Activated B cell treated with CpG ODN at 0.5 μM for 24 hours (primary cell): ENCODE results near the gene ITGB8. TPM values are rescaled to one million over a fixed set of nuclear protein-coding genes. Genes with fewer than 3 reads are reported as not detected.

ENCODE experiments used
- ATAC-seq: fragments of 200-7000 bp; cut with Tn5 transposase; one replicate; pipeline ENCODE4 v1.10.0; 2021; ENCODE audit warnings: low read depth, mild to moderate bottlenecking, moderate library complexity
- CTCF ChIA-PET: fragments of 350-600 bp; sonication (Branson Sonifier 250); formaldehyde crosslinking; loops from one replicate; lab custom pipeline; 2021; ENCODE audit warnings: antibody characterized with exemption; lab: Charles Lee
- POLR2A ChIA-PET: fragments of 350-600 bp; sonication (Branson Sonifier 250); formaldehyde crosslinking; loops from one replicate; lab custom pipeline; 2021; ENCODE audit warnings: antibody characterized with exemption; lab: Charles Lee
- DNase-seq: peaks from one replicate; pipeline ENCODE4 v3.0.0; 2022
- H3K27ac Mint-ChIP-seq: one replicate; pipeline ENCODE4 v1.8.0; 2020; ENCODE audit warnings: mixed read lengths
- H3K27me3 Mint-ChIP-seq: one replicate; pipeline ENCODE4 v1.8.0; 2021; ENCODE audit warnings: mixed read lengths
- H3K36me3 Mint-ChIP-seq: one replicate; pipeline ENCODE4 v1.8.0; 2021; ENCODE audit warnings: low read depth, mixed read lengths
- H3K4me1 Mint-ChIP-seq: one replicate; pipeline ENCODE4 v1.8.0; 2021; ENCODE audit warnings: mixed read lengths
- H3K4me3 Mint-ChIP-seq: one replicate; pipeline ENCODE4 v1.8.0; 2020; ENCODE audit warnings: mild to moderate bottlenecking, mixed read lengths
- H3K9me3 Mint-ChIP-seq: one replicate; pipeline ENCODE4 v1.8.0; 2020; ENCODE audit warnings: mixed read lengths
- intact Hi-C: fragments of 100-400 bp; cut with micrococcal nuclease; formaldehyde crosslinking; loops from one replicate; pipeline ENCODE4 v1.15.1; 2024
- total RNA-seq: library from RNA; stranded (reverse); gene quantifications from 2 replicates; pipeline ENCODE4 v1.2.3, GENCODE V29; 2022
- TF ChIP-seq, protein P1 (sequence below): fragments of 200-600 bp; IDR thresholded peaks from one replicate; pipeline ENCODE4 v1.8.0; 2022; ENCODE audit warnings: antibody characterized with exemption, mild to moderate bottlenecking

Gene ITGB8
- total RNA-seq, 1 donor from 2014 or later: 0.75 TPM

DNA sequence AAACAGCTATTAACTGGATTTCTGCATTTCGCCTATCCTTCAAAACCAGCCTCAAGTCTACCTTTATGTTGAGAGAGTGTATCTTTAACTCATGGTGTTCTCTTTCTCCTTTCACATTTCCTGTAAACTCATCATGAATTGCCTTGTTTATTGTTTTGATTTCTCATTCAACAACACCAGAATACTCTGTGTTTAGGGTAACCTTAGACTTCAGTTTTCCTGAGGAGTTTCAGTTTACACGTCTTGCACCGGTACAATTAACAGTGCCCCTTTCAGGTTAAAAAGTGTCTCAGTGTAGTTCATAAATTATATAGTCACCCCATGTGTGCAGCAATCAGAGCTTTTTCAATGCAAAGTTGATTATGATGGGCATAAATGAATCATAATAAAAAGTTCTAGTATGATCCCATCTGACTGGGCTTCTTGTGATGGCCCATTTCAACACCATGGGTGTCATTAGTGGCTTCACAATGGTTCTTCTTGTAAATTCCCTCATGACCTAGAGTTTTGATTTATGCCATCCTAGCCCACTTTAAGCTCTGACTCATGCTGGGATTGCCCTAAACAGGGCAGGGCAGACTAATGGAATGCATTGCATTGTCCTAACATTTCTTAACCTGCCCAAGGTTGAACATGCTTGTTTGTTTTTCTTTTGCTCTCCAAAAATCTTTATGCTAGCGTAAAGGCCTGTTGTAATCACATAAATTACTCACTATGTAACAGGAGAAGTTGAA lies 22.0 kb downstream of the ITGB8 start:
- POLR2A ChIA-PET: no interaction called here
- DNase-seq: no peak
- H3K27ac Mint-ChIP-seq: no peak overlapping the region
- no peaks in the 10 kb centered on the region for H3K9me3 Mint-ChIP-seq
- no peak for ATAC-seq
- no peaks in the 10 kb centered on the region for H3K4me1 Mint-ChIP-seq
- CTCF ChIA-PET: no interaction called here
- intact Hi-C loops: no loop called here
- no peaks in the 10 kb centered on the region for H3K36me3 Mint-ChIP-seq
- H3K4me3 Mint-ChIP-seq: no peak overlapping the region
- no peaks in the 10 kb centered on the region for H3K27me3 Mint-ChIP-seq
- TF ChIP-seq, protein P1, sequence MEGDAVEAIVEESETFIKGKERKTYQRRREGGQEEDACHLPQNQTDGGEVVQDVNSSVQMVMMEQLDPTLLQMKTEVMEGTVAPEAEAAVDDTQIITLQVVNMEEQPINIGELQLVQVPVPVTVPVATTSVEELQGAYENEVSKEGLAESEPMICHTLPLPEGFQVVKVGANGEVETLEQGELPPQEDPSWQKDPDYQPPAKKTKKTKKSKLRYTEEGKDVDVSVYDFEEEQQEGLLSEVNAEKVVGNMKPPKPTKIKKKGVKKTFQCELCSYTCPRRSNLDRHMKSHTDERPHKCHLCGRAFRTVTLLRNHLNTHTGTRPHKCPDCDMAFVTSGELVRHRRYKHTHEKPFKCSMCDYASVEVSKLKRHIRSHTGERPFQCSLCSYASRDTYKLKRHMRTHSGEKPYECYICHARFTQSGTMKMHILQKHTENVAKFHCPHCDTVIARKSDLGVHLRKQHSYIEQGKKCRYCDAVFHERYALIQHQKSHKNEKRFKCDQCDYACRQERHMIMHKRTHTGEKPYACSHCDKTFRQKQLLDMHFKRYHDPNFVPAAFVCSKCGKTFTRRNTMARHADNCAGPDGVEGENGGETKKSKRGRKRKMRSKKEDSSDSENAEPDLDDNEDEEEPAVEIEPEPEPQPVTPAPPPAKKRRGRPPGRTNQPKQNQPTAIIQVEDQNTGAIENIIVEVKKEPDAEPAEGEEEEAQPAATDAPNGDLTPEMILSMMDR: no peak

DNA sequence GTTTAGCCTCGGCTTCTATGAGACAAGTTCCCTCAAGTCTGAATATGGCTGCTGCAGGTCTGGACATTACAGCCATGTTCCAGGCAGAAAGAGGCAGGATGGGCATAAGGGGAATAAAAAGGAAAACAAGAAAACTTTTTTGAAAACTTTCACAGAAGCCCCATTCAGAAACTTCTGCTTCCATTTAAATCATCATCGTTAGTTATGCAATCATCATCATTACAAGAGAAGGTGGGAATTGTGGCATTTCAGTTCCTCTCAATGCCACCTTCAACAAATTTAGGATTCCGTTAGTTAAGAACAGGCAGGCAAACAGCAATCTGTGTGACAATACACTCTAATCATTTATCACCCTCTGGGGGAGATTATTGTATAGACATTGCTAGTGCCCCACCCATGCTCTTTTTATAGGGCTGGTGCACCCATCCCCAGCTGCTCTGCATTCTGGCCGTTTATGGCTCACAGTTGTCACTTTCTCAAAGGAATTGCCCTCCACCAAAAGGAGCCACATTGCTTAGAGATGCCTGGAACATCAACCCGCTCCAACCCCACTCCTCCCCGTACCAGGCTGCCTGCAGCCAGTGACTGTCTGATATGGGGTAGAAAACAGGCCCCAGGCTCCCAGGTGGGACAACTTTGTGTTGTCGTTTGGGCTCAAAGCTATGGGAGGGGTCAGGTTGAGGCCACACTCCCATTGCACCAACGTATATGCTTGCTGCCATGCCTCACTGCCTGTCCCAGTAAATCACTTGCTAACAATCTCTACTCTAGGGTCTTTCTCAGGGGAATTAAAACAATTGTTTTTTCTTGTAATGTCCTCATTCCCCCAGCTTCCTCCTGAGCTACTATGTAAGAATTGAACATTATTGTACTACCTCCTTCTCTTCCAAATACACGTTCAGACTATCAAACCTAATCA lies 24.2 kb downstream of the ITGB8 start:
- Mint-ChIP-seq H3K4me1 (no peaks in the 10 kb centered on the region), H3K36me3 (no peaks in the 10 kb centered on the region), H3K4me3 (no peak overlapping the region), H3K9me3 (no peaks in the 10 kb centered on the region), H3K27me3 (no peaks in the 10 kb centered on the region), H3K27ac (no peak overlapping the region)
- POLR2A ChIA-PET: no interaction called here
- ATAC-seq: no peak
- intact Hi-C loops: no loop called here
- no peak for DNase-seq
- CTCF ChIA-PET: no interaction called here
- TF ChIP-seq, protein P1: no peak

DNA sequence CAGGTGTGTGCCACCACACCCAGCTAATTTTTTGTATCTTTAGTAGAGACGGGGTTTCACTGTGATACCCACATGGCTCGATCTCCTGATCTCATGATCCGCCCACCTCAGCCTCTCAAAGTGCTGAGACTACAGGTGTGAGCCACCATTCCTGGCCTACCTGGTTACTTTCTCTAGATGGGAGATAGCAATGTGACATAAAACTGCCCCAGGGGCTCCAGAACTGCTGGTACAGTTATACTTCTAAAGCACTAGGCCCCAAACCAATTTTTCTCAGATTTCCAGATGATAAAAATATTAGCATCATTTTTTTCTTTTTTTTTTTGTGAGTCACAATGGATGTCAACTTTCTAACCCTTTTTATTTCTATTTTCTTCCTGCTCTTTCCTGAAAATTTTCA lies 27.4 kb downstream of the ITGB8 start:
- H3K36me3 Mint-ChIP-seq: no peaks in the 10 kb centered on the region
- peaks cover 2% of the 10 kb centered on the region for H3K27me3 Mint-ChIP-seq
- POLR2A ChIA-PET: no interaction called here

DNA sequence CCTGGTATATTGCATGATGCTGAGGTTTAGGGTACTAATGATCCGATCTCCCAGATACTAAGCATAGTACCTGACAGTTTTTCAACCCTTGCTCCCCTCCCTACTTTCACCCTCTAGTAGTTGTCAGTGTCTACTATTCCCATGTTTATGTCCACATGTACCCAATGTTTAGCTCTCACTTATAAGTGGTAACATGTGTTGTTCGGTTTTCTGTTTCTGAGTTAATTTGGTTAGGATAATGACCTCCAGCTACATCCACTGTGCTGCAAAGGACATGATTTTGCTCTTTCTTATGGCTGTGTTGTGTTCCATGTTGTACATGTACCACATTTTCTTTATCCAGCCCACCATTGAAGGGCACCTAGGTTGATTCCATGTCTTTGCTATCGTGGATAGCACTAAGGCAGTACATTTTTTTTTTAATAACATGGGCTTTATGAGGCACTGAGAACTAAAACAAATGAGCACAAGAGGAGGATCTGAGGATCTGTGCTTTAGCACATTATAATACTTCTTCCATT lies 28.1 kb downstream of the ITGB8 start:
- Mint-ChIP-seq H3K4me1 (no peaks in the 10 kb centered on the region), H3K9me3 (no peaks in the 10 kb centered on the region), H3K4me3 (no peak overlapping the region), H3K36me3 (no peaks in the 10 kb centered on the region), H3K27me3 (peaks cover 2% of the 10 kb centered on the region), H3K27ac (no peak overlapping the region)
- TF ChIP-seq, protein P1: no peak
- DNase-seq (no peak), ATAC-seq (no peak)
- intact Hi-C loops: no loop called here
- CTCF ChIA-PET: no interaction called here
- POLR2A ChIA-PET: no interaction called here

More for the DNA sequence above, 27.4 kb downstream of the ITGB8 start:
- ATAC-seq: no peak
- Mint-ChIP-seq H3K4me1 (no peaks in the 10 kb centered on the region), H3K27ac (no peak overlapping the region), H3K4me3 (no peak overlapping the region), H3K9me3 (no peaks in the 10 kb centered on the region)
- intact Hi-C loops: no loop called here
- no peak for DNase-seq
- TF ChIP-seq, protein P1: no peak
- CTCF ChIA-PET: no interaction called here
